ES-I3 (cell line): ENCODE measurements around the gene PDPR.
"Not testable (repeated sequence)": the region's sequence is repeated elsewhere in the genome, so short reads cannot be mapped to it uniquely, and the experiment has no call there.

Experiments
- H3K36me3 ChIP-seq: 2 replicates; pipeline ENCODE4 v1.6.1; 2013; ENCODE audit warnings: mild to moderate bottlenecking, low read length, control low read depth, moderate library complexity; ENCODE audit not compliant: insufficient read depth
- H3K4me1 ChIP-seq: 2 replicates; pipeline ENCODE4 v1.6.1; 2013; ENCODE audit warnings: mild to moderate bottlenecking, control low read depth, low read length; ENCODE audit not compliant: insufficient read depth
- H3K9ac ChIP-seq: 2 replicates; pipeline ENCODE4 v1.6.1; 2013; ENCODE audit warnings: low read depth, mild to moderate bottlenecking, low read length, moderate library complexity
- H3K9me3 ChIP-seq: 2 replicates; pipeline ENCODE4 v1.6.1; 2013; ENCODE audit warnings: mild to moderate bottlenecking, low read length, moderate library complexity; ENCODE audit not compliant: control insufficient read depth, insufficient read depth

The PDPR gene

DNA sequence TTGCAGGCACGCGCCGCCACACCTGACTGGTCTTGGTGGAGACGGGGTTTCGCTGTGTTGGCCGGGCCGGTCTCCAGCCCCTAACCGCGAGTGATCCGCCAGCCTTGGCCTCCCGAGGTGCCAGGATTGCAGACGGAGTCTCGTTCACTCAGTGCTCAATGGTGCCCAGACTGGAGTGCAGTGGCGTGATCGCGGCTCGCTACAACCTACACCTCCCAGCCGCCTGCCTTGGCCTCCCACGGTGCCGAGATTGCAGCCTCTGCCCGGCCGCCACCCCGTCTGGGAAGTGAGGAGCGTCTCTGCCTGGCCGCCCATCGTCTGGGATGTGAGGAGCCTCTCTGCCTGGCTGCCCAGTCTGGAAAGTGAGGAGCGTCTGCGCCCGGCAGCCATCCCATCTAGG lies 89.9 kb downstream of the PDPR start:
- H3K36me3 ChIP-seq, H3K9ac ChIP-seq, H3K9me3 ChIP-seq, H3K4me1 ChIP-seq: not testable (repeated sequence)

DNA sequence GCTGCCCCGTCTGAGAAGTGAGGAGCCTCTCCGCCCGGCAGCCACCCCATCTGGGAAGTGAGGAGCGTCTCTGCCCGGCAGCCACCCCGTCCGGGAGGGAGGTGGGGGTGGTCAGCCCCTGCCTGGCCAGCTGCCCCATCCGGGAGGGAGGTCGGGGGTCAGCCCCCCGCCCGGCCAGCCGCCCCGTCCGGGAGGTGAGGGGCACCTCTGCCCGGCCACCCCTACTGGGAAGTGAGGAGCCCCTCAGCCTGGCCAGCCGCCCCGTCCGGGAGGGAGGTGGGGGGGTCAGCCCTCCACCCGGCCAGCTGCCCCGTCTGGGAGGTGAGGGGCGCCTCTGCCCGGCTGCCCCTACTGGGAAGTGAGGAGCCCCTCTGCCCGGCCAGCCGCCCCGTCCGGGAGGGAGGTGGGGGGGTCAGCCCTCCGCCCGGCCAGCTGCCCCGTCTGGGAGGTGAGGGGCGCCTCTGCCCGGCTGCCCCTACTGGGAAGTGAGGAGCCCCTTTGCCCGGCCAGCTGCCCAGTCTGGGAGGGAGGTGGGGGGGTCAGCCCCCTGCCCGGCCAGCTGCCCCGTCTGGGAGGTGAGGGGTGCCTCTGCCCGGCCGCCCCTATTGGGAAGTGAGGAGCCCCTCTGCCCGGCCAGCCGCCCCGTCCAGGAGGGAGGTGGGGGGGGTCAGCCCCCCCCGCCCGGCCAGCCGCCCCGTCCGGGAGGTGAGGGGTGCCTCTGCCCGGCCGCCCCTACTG lies 90.7 kb downstream of the PDPR start:
- not testable (repeated sequence) for H3K9me3 ChIP-seq

GRCh38 chr16:70206382-70206781 lies 92.2 kb downstream of the PDPR start:
- not testable (repeated sequence) for H3K9me3 ChIP-seq, H3K9ac ChIP-seq, H3K36me3 ChIP-seq, H3K4me1 ChIP-seq

More for the DNA sequence above, 90.7 kb downstream of the PDPR start:
- H3K4me1 ChIP-seq, H3K36me3 ChIP-seq, H3K9ac ChIP-seq: not testable (repeated sequence)
